GM21576 (cell line): ENCODE measurements around the gene HOXC9.

Experiments
- ATAC-seq: cut with Tn5 transposase; IDR thresholded peaks from one replicate; pipeline ENCODE4 v1.9.1; 2021; ENCODE audit warnings: mild to moderate bottlenecking, moderate library complexity; ENCODE audit not compliant: unreplicated experiment

HOXC9 gene

DNA sequence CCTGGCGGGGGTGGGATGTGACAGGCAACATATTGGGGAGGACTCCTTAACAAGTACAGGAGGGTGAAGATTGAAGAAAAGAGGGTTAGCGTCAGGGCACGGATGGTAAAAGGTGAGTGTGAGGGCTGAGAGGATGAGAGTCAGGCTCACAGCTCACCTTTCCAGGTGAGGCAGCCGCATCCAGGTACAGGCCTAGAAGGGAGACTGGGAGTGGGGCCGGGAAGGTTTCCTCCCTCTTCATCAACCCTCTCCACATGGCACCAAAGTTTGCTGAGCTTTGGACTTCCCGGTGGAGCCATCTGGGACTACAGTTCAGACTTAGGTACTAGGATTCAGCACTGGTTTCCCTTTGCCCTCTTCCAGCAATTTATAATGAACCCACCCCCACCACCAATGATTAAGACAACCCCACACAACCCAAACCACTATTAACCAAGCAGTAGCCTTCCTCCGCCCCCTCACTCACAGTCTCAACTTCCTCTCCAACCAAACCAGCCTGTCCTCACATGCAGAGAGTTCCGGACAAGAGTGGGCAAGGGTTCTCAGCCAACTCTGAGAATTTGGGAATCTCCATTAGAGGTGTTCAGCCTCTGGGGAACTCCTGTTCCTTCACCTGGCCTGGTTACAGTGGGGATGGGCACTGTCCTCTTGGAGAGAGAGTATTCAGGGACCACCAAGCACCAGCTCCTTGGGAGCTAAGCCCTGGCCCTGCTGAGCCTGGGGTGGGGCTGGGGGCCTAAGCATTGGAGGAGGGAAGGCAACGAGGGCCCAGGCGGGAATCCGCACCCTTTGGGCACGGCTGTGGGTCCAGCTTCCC lies 51.3 kb downstream of the HOXC9 start:
- no peak for ATAC-seq

- no peak for ATAC-seq
These were observed 52.0 kb downstream of the HOXC9 start for GRCh38 chr12:54051874-54052437.

DNA sequence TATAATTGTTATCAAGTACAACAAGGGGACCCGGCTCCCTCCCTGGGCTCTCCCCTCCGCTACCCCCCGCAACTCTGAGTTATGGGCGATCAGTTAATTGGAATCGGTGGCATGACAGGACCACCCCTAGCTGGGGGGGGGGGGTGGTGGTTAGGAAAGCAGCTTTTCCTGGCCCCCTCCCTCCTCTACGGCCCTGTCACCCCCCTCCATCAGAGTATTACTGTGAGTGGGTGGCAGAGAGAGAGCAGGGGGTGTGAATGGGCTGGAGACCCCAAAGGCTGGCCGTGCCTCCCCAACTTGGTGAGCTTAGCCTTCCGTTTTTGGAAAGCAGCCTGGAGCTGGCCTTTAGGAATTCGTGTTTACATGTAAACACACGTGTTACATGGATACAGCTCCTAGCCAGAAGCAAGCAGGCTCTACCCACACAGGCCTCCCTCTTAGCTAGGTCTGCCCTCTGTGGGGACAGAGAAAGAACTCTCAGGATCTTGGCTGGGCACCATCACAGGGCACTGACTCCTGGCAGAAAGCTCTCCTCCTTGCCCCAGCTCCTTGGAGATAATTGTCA lies 52.6 kb downstream of the HOXC9 start:
- peak; percentile 3 for ATAC-seq
